NT2/D1 (cell line): ENCODE data around the gene SLC25A43.

ENCODE experiments used
- YY1 ChIP-seq: IDR thresholded peaks from 2 replicates; pipeline ENCODE4 v1.6.1; 2011; ENCODE audit not compliant: insufficient read length, insufficient read depth
- ZNF274 ChIP-seq: IDR thresholded peaks from 2 replicates; pipeline ENCODE4 v1.6.1; 2011; ENCODE audit warnings: mild to moderate bottlenecking, low read depth, low read length

GRCh38 chrX:119467433-119467832, 68.3 kb downstream of the SLC25A43 start:
- TF ChIP-seq ZNF274 (no peak), YY1 (no peak)
